ENCODE data around the gene PCDHA6. TPM values are rescaled to one million over a fixed set of nuclear protein-coding genes. Genes with fewer than 3 reads are reported as not detected.
"Not testable (repeated sequence)": the region's sequence is repeated elsewhere in the genome, so short reads cannot be mapped to it uniquely, and the experiment has no call there.

The PCDHA6 gene
- total and polyA plus RNA-seq, 2 of the 4 experiments (the other 2 are of a cell fraction) = 0.03 TPM; not detected in 1

GRCh38 chr5:140808241-140808888 is 19.4 kb upstream of the PCDHA6 start:
- intact Hi-C loops (cut with micrococcal nuclease) = not testable (repeated sequence)

More at GRCh38 chr5:140808241-140808888, 19.4 kb upstream of the PCDHA6 start:
- H2AK9ac ChIP-seq (replicated peaks; ENCODE audit: low read depth, low read length, poor library complexity); H3K56ac ChIP-seq (ENCODE audit: extremely low read depth, insufficient read depth, low read length); H2AK5ac ChIP-seq (ENCODE audit: low read depth, low read length); H2BK20ac ChIP-seq (ENCODE audit: low read depth, low read length); POLR2A ChIA-PET (ENCODE audit: unreplicated experiment); H3K36me3 ChIP-seq (ENCODE audit: control insufficient read depth, insufficient read depth, low read length); H3K9ac ChIP-seq (ENCODE audit: low read depth, low read length); H3K4me3 ChIP-seq (ENCODE audit: insufficient read depth, low read depth, low read length); CTCF ChIA-PET; H3K14ac ChIP-seq (replicated peaks; ENCODE audit: low read depth, low read length); H3K23ac ChIP-seq (ENCODE audit: low read depth, low read length); ATAC-seq (ENCODE audit: low read depth); H3K27me3 ChIP-seq (ENCODE audit: control insufficient read depth, insufficient read depth, low read length); H3K27ac ChIP-seq (ENCODE audit: insufficient read depth, low read length); H3K4ac ChIP-seq (ENCODE audit: low read depth, low read length); H3K4me2 ChIP-seq (ENCODE audit: low read depth, low read length); H3K9me1 ChIP-seq (ENCODE audit: insufficient read depth, low read length); H3K4me1 ChIP-seq (ENCODE audit: control insufficient read depth, insufficient read depth, low read length); H2BK120ac ChIP-seq (ENCODE audit: low read depth, low read length); DNase-seq; H2BK15ac ChIP-seq (ENCODE audit: low read depth, low read length); H4K8ac ChIP-seq (ENCODE audit: low read depth in 2 of 2, low read length in 2 of 2); H4K20me1 ChIP-seq (ENCODE audit: insufficient read depth, low read length); dilution Hi-C loops (cut with HindIII; ENCODE audit: low sequenced_read_pairs, unreplicated experiment); H4K5ac ChIP-seq (ENCODE audit: low read depth, low read length); in situ Hi-C loops (cut with MboI; ENCODE audit: low sequenced_read_pairs); BruUV-seq (replicated peaks); H3K79me1 ChIP-seq (ENCODE audit: low read depth in 1 of 2, low read length in 2 of 2); H2BK5ac ChIP-seq (ENCODE audit: low read depth, low read length, poor library complexity, severe bottlenecking); H3K18ac ChIP-seq (ENCODE audit: low read depth, low read length); H2AFZ ChIP-seq (replicated peaks; ENCODE audit: low read length, poor library complexity); H4K91ac ChIP-seq (ENCODE audit: insufficient read depth, low read depth, low read length): not testable (repeated sequence)
- WGBS, 2 experiments (ENCODE audit: extremely low coverage in 2 of 2, insufficient read length in 1 of 2) = 67% methylated on average over 40 of the region's 62 CpGs; no CpG with 5 or more reads in 1 of the 2 experiments
- H3K9me3 ChIP-seq (ENCODE audit: control insufficient read depth, insufficient read depth, low read length) = peaks cover 14% of the 10 kb centered on the region
